IMR-90 (cell line): ENCODE results near the gene ADAM17. TPM values are rescaled to one million over a fixed set of nuclear protein-coding genes. Genes with fewer than 3 reads are reported as not detected.

ENCODE experiments used
- ATAC-seq: fragments of 200-7000 bp; cut with Tn5 transposase; 2 replicates; pipeline ENCODE4 v1.9.1; 2020; ENCODE audit warnings: low read depth, mild to moderate bottlenecking, moderate library complexity
- BruUV-seq: library from RNA; stranded (reverse); fragments of 400-500 nt; replicated peaks from 2 replicates; lab custom pipeline; 2021; lab: Mats Ljungman, UMichigan
- CTCF ChIA-PET: fragments of 300-600 bp; formaldehyde crosslinking; extraction: SDS; loops from one replicate; lab custom pipeline; 2021; ENCODE audit warnings: antibody characterized with exemption; lab: Yijun Ruan, JAX
- POLR2A ChIA-PET: fragments of 300-600 bp; sonication (Branson Sonifier 250); formaldehyde crosslinking; loops from one replicate; lab custom pipeline; 2022; ENCODE audit warnings: antibody characterized with exemption; ENCODE audit not compliant: unreplicated experiment; lab: Charles Lee
- DNase-seq: peaks from one replicate; pipeline ENCODE4 v3.0.0; 2013
- H2AFZ ChIP-seq: replicated peaks from 2 replicates; pipeline ENCODE3; 2013; ENCODE audit warnings: low read length, mild to moderate bottlenecking; ENCODE audit not compliant: poor library complexity
- H2AK5ac ChIP-seq: 2 replicates; pipeline ENCODE4 v1.6.1; 2013; ENCODE audit warnings: low read depth, low read length, inconsistent platforms
- H2AK9ac ChIP-seq: replicated peaks from 2 replicates; pipeline ENCODE3; 2013; ENCODE audit warnings: mild to moderate bottlenecking, low read depth, low read length, moderate library complexity; ENCODE audit not compliant: poor library complexity
- H2BK120ac ChIP-seq: 2 replicates; pipeline ENCODE4 v1.6.1; 2013; ENCODE audit warnings: low read depth, low read length, inconsistent platforms
- H2BK15ac ChIP-seq: 3 replicates; pipeline ENCODE4 v1.6.1; 2013; ENCODE audit warnings: low read depth, low read length, inconsistent platforms
- H2BK20ac ChIP-seq: 2 replicates; pipeline ENCODE4 v1.6.1; 2013; ENCODE audit warnings: low read depth, mild to moderate bottlenecking, inconsistent platforms, low read length, moderate library complexity
- H2BK5ac ChIP-seq: 2 replicates; pipeline ENCODE4 v1.6.1; 2013; ENCODE audit warnings: mild to moderate bottlenecking, low read depth, low read length, inconsistent platforms; ENCODE audit not compliant: poor library complexity, severe bottlenecking
- H3K14ac ChIP-seq: replicated peaks from 2 replicates; pipeline ENCODE4 v1.6.1; 2013; ENCODE audit warnings: low read depth, low read length, inconsistent platforms
- H3K18ac ChIP-seq: 2 replicates; pipeline ENCODE4 v1.6.1; 2013; ENCODE audit warnings: low read depth, low read length, control low read depth
- H3K23ac ChIP-seq: 2 replicates; pipeline ENCODE4 v1.6.1; 2013; ENCODE audit warnings: low read depth, low read length, inconsistent platforms
- H3K27ac ChIP-seq: 2 replicates; pipeline ENCODE4 v1.5.1; 2013; ENCODE audit warnings: mild to moderate bottlenecking, control low read depth, low read length; ENCODE audit not compliant: insufficient read depth
- H3K27me3 ChIP-seq: 2 replicates; pipeline ENCODE4 v1.6.1; 2013; ENCODE audit warnings: low read length; ENCODE audit not compliant: control insufficient read depth, insufficient read depth
- H3K36me3 ChIP-seq: 2 replicates; pipeline ENCODE4 v1.6.1; 2013; ENCODE audit warnings: low read length, mixed read lengths; ENCODE audit not compliant: control insufficient read depth, insufficient read depth
- H3K4ac ChIP-seq: 2 replicates; pipeline ENCODE4 v1.6.1; 2013; ENCODE audit warnings: low read depth, low read length, inconsistent platforms
- H3K4me1 ChIP-seq: 2 replicates; pipeline ENCODE4 v1.6.1; 2013; ENCODE audit warnings: low read length, mixed read lengths; ENCODE audit not compliant: control insufficient read depth, insufficient read depth
- H3K4me2 ChIP-seq: 2 replicates; pipeline ENCODE4 v1.6.1; 2013; ENCODE audit warnings: low read depth, mild to moderate bottlenecking, control low read depth, low read length, moderate library complexity
- H3K4me3 ChIP-seq: 2 replicates; pipeline ENCODE4 v1.5.1; 2013; ENCODE audit warnings: low read depth, mild to moderate bottlenecking, control low read depth, low read length, moderate library complexity; ENCODE audit not compliant: insufficient read depth
- H3K56ac ChIP-seq: 2 replicates; pipeline ENCODE4 v1.6.1; 2013; ENCODE audit warnings: low read length, inconsistent platforms; ENCODE audit not compliant: insufficient read depth; ENCODE audit errors: extremely low read depth
- H3K79me1 ChIP-seq, 2 experiments: 2 replicates each; pipeline ENCODE4 v1.6.1; 2013; ENCODE audit warnings: low read length in 2 of 2, inconsistent platforms in 1 of 2, low read depth in 1 of 2
- H3K9ac ChIP-seq: 2 replicates; pipeline ENCODE4 v1.6.1; 2013; ENCODE audit warnings: low read depth, low read length, control low read depth
- H3K9me1 ChIP-seq: 2 replicates; pipeline ENCODE4 v1.6.1; 2013; ENCODE audit warnings: low read length, inconsistent platforms; ENCODE audit not compliant: insufficient read depth
- H3K9me3 ChIP-seq: 2 replicates; pipeline ENCODE4 v1.6.1; 2013; ENCODE audit warnings: low read length; ENCODE audit not compliant: control insufficient read depth, insufficient read depth
- H4K20me1 ChIP-seq: 2 replicates; pipeline ENCODE4 v1.6.1; 2013; ENCODE audit warnings: low read length, inconsistent platforms; ENCODE audit not compliant: insufficient read depth
- H4K5ac ChIP-seq: 2 replicates; pipeline ENCODE4 v1.6.1; 2013; ENCODE audit warnings: mild to moderate bottlenecking, low read depth, low read length, control low read depth
- H4K8ac ChIP-seq, 2 experiments: 2 replicates each; pipeline ENCODE4 v1.6.1; 2013; ENCODE audit warnings: low read depth in 2 of 2, low read length in 2 of 2, control low read depth in 1 of 2, inconsistent platforms in 1 of 2
- H4K91ac ChIP-seq: 2 replicates; pipeline ENCODE4 v1.6.1; 2013; ENCODE audit warnings: low read depth, low read length, inconsistent platforms; ENCODE audit not compliant: insufficient read depth
- CEBPB ChIP-seq: IDR thresholded peaks from 2 replicates; pipeline ENCODE4 v1.6.1; 2012; ENCODE audit warnings: low read depth, low read length, improper control_type of control experiment
- FOS ChIP-seq: fragments of 150-350 bp; IDR thresholded peaks from 2 replicates; pipeline ENCODE4 v1.6.1; 2016; ENCODE audit warnings: low read depth, low read length
- MAZ ChIP-seq: IDR thresholded peaks from 2 replicates; pipeline ENCODE4 v1.6.1; 2012; ENCODE audit warnings: low read depth, mild to moderate bottlenecking, low read length, improper control_type of control experiment, moderate library complexity, borderline replicate concordance
- NFE2L2 ChIP-seq: fragments of 150-350 bp; IDR thresholded peaks from 2 replicates; pipeline ENCODE4 v1.6.1; 2016; ENCODE audit warnings: low read depth, mild to moderate bottlenecking, low read length
- RAD21 ChIP-seq: IDR thresholded peaks from 2 replicates; pipeline ENCODE4 v1.6.1; 2012; ENCODE audit warnings: low read length, improper control_type of control experiment
- SMC3 ChIP-seq: fragments of 150-350 bp; IDR thresholded peaks from 2 replicates; pipeline ENCODE4 v1.6.1; 2016; ENCODE audit warnings: low read depth, mild to moderate bottlenecking, antibody characterized with exemption, low read length, moderate library complexity
- WGBS, 2 experiments: methylation state at CpG; one replicate each; pipeline versions ENCODE4 v1.1.5 to v1.1.7; 2013; ENCODE audit warnings: missing lambda C conversion rate in 2 of 2; ENCODE audit not compliant: insufficient read length in 1 of 2; ENCODE audit errors: extremely low coverage in 2 of 2; 5-methylcytosine and 5-hydroxymethylcytosine counted together
- dilution Hi-C: fragments of 300-500 bp; cut with HindIII; formaldehyde crosslinking; loops from one replicate; pipeline ENCODE4 v1.14.3; 2018; ENCODE audit warnings: low sequenced_read_pairs; ENCODE audit not compliant: unreplicated experiment
- in situ Hi-C: fragments of 300-500 bp; cut with MboI; formaldehyde crosslinking; loops from 3 replicates; pipeline ENCODE4 v1.14.3; 2019; ENCODE audit warnings: low sequenced_read_pairs, inconsistent platforms, mixed read lengths
- intact Hi-C: fragments of 100-400 bp; cut with micrococcal nuclease; formaldehyde crosslinking; loops from 2 replicates; pipeline ENCODE4 v1.10.0; 2022
- polyA plus RNA-seq, 3 experiments: library from polyadenylated mRNA; depleted of rRNA; stranded (reverse); fragments of >200 nt; gene quantifications; 2 replicates each; pipeline ENCODE4 v1.2.3, GENCODE V29; 2012; ENCODE audit warnings: low replicate concordance in 1 of 3
- total RNA-seq: library from RNA; depleted of rRNA; stranded (reverse); fragments of >200 nt; gene quantifications from 2 replicates; pipeline ENCODE4 v1.2.3, GENCODE V29; 2012

The ADAM17 gene
- total and polyA plus RNA-seq, 2 of the 4 experiments (the other 2 are of a cell fraction): 9.6 to 34.4 TPM

DNA sequence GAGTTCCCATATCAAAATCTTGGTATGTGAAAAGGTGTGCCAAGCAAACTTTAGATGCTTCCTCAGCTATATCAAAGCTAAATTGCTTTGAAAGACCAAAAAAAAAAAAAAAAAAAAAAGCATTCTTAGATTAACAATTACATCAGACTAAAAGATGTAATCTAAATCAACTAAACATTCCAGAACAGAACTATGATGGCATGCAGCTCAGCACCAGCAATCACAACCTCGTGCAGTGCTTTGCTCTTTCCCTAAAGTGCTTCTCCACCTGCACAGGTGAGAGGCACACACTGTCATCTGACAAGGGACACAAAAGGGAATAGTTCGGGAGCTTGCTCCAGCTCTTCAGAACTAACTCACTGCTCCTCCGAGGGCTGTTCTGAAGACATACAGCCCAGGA is 37.5 kb downstream of the ADAM17 start:
- Histone ChIP-seq H4K20me1 (peaks cover 3% of the 10 kb centered on the region; the same call in 1 of the 2 replicates), H3K9me1 (peaks cover 7% of the 10 kb centered on the region), H3K27ac (no peak overlapping the region), H4K8ac (no peak overlapping the region), H2BK120ac (no peak overlapping the region), H2AK5ac (no peak overlapping the region), H3K14ac (0 out of 2 replicates have a peak overlapping the region, but pooled peaks have one; percentile 21), H2BK5ac (no peak overlapping the region), H4K91ac (no peak overlapping the region), H2BK15ac (no peak overlapping the region), H3K23ac (no peak overlapping the region), H3K4me2 (no peak overlapping the region), H3K56ac (no peak overlapping the region), H4K5ac (no peak overlapping the region), H3K4me3 (no peak overlapping the region), H2AK9ac (no peak overlapping the region), H3K18ac (no peak overlapping the region), H2AFZ (no peak overlapping the region), H3K27me3 (no peaks in the 10 kb centered on the region), H2BK20ac (no peak overlapping the region), H3K4ac (no peak overlapping the region), H3K79me1 (peaks cover 17 to 19% of the 10 kb centered on the region in 2 experiments), H3K36me3 (peaks cover 37% of the 10 kb centered on the region), H3K4me1 (peaks cover 2% of the 10 kb centered on the region; the same call in 1 of the 2 replicates), H3K9ac (no peak overlapping the region), H3K9me3 (no peaks in the 10 kb centered on the region)
- BruUV-seq: no TSS peak
- ChIA-PET CTCF (no interaction called here), POLR2A (interaction anchor here (0.6 kb wide), 2 partner anchors 31 to 353 kb away, joined by 4 to 6 read pairs; no protein-coding TSS in a partner anchor)
- intact Hi-C loops: no loop called here
- TF ChIP-seq FOS (no peak), CEBPB (no peak), SMC3 (no peak), RAD21 (no peak), MAZ (no peak), NFE2L2 (no peak)
- in situ Hi-C loops: no loop called here
- dilution Hi-C loops: no loop called here
- WGBS, 2 experiments: 96% methylated on average over 2 of the region's 3 CpGs; no CpG with 5 or more reads in 1 of the 2 experiments
- DNase-seq (peak; percentile 21), ATAC-seq (peak; percentile 53; the same call in 1 of the 2 replicates)
